Nephron progenitor cell (in vitro differentiated cells): ENCODE measurements around the gene RNF133.

ENCODE experiments used
- DNase-seq: peaks from one replicate; pipeline ENCODE4 v3.0.0; 2021
- H3K27ac Mint-ChIP-seq: 2 replicates; pipeline ENCODE4 v1.8.0; 2021; ENCODE audit warnings: mild to moderate bottlenecking, moderate library complexity, mixed read lengths
- H3K27me3 Mint-ChIP-seq: 2 replicates; pipeline ENCODE4 v1.8.0; 2021; ENCODE audit warnings: mild to moderate bottlenecking, low read depth, mixed read lengths; ENCODE audit not compliant: poor library complexity
- H3K36me3 Mint-ChIP-seq: 2 replicates; pipeline ENCODE4 v1.8.0; 2021; ENCODE audit warnings: low read depth, mixed read lengths
- H3K4me1 Mint-ChIP-seq: 2 replicates; pipeline ENCODE4 v1.8.0; 2021; ENCODE audit warnings: mixed read lengths
- H3K4me3 Mint-ChIP-seq: 2 replicates; pipeline ENCODE4 v1.8.0; 2021; ENCODE audit warnings: mild to moderate bottlenecking, moderate library complexity, mixed read lengths
- H3K9me3 Mint-ChIP-seq: 2 replicates; pipeline ENCODE4 v1.8.0; 2021; ENCODE audit warnings: mild to moderate bottlenecking, moderate library complexity, mixed read lengths
- TF ChIP-seq, protein P1 (sequence below): fragments of 200-600 bp; sonication (generic); IDR thresholded peaks from 2 replicates; pipeline ENCODE4 v1.5.0; 2021; ENCODE audit warnings: antibody characterized with exemption

The RNF133 gene

DNA sequence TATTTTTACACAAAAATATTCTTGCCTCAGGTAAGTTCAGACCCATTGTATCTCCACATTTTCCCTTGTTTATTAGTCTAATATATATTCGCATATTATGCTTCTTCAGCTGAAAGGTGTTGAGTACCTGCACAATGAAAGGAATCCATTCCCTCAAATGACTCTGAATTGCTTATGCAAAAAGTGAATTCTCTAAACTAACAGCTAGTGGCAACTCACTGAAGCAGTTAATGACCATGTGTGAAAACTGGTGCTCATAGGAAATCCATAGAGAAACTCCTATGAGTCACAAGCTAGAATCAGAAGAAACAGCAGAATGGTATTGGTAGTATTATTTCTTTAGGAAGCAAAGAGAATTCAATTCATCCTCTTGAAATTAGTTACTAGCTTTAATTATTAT, 37.3 kb upstream of the RNF133 start:
- no peaks in the 10 kb centered on the region for H3K27me3 Mint-ChIP-seq
- H3K4me1 Mint-ChIP-seq, result no peaks in the 10 kb centered on the region
- no peak overlapping the region for H3K4me3 Mint-ChIP-seq
- no peak for DNase-seq
- no peaks in the 10 kb centered on the region for H3K9me3 Mint-ChIP-seq
- TF ChIP-seq, protein P1, sequence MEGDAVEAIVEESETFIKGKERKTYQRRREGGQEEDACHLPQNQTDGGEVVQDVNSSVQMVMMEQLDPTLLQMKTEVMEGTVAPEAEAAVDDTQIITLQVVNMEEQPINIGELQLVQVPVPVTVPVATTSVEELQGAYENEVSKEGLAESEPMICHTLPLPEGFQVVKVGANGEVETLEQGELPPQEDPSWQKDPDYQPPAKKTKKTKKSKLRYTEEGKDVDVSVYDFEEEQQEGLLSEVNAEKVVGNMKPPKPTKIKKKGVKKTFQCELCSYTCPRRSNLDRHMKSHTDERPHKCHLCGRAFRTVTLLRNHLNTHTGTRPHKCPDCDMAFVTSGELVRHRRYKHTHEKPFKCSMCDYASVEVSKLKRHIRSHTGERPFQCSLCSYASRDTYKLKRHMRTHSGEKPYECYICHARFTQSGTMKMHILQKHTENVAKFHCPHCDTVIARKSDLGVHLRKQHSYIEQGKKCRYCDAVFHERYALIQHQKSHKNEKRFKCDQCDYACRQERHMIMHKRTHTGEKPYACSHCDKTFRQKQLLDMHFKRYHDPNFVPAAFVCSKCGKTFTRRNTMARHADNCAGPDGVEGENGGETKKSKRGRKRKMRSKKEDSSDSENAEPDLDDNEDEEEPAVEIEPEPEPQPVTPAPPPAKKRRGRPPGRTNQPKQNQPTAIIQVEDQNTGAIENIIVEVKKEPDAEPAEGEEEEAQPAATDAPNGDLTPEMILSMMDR, result no peak
- no peak overlapping the region for H3K27ac Mint-ChIP-seq
- H3K36me3 Mint-ChIP-seq, result no peaks in the 10 kb centered on the region

DNA sequence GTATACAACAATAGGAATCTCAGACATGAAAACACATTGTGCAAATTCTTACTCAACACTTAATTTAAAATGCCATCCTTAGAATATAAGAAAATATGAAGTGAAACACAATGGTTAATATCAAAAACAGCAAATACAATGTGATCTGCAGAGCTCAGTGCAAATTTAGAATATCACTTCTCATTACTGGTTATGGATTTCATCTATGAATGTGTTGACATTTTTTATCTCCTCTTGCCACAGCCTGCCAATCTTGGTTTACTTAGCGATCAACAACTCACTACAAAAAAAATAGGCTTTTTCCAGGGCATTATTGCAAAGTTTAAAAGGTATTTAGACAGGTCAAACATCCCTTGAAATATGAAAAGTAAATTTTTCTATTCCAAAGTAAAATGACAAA, 28.8 kb upstream of the RNF133 start:
- Mint-ChIP-seq H3K4me1 (no peaks in the 10 kb centered on the region), H3K9me3 (no peaks in the 10 kb centered on the region), H3K36me3 (no peaks in the 10 kb centered on the region), H3K27me3 (no peaks in the 10 kb centered on the region), H3K4me3 (no peak overlapping the region), H3K27ac (no peak overlapping the region)
- TF ChIP-seq, protein P1, result no peak
- no peak for DNase-seq

DNA sequence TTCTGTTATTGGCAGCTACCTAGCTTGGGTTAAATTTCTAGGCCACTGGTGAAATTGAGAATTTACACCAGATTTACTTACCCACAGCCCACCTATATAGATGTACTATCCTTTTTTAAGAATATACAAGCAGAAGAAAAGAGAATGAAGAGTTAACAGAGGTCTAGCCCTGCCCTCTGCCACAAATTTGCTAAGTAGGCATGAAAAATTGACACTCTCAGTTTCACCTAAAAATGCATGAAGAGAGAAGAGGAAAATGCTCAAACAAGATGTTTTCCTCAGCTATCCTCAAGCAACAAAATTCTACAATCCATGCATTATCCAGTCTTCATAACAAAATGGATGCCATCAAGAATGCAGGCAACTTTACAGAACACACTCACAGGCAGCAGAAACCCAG, 28.4 kb upstream of the RNF133 start:
- H3K27me3 Mint-ChIP-seq, result no peaks in the 10 kb centered on the region
- no peaks in the 10 kb centered on the region for H3K4me1 Mint-ChIP-seq
- no peaks in the 10 kb centered on the region for H3K9me3 Mint-ChIP-seq
- no peak overlapping the region for H3K27ac Mint-ChIP-seq
- TF ChIP-seq, protein P1, result no peak
- no peak for DNase-seq
- H3K36me3 Mint-ChIP-seq, result no peaks in the 10 kb centered on the region
- H3K4me3 Mint-ChIP-seq, result no peak overlapping the region

DNA sequence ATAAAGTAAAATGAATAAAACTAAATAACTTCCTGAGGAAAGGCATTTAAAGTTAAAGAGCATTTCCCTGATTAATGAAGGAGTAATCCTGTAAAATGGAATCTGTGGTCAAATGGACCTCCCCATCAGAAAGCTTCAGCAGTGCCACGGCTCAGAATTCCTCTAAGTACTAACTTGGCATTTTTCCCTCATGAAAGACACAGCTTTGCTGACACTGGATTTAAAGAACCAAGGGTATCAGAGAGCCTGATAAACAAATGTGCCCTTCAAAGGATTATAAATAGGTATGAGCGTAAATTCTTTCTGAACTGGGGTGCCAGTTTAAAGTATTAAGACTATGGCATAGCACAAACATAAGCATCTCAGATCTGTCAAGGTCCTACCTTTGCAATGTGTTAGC, 28.0 kb upstream of the RNF133 start:
- Mint-ChIP-seq H3K36me3 (no peaks in the 10 kb centered on the region), H3K27ac (no peak overlapping the region), H3K27me3 (no peaks in the 10 kb centered on the region), H3K4me3 (no peak overlapping the region), H3K9me3 (no peaks in the 10 kb centered on the region), H3K4me1 (no peaks in the 10 kb centered on the region)
- DNase-seq, result no peak
- TF ChIP-seq, protein P1, result no peak

DNA sequence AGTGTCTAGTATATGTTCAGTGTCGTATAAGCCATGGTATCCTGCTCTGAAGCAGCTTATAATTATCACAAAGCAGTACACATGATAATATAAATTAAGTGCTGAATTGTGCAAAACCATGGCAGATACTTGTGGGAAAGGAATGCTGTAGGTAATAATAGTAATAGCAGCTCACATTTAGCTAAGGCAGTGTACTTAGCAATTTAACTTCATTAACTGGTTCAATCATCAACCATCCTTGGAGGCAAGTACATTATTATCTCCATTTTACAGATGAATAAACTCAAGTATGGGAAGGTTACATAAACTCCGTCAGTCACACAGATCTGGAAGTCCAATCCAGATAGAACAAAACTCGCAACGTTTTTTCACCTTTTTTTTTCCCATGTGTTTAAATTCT, 25.4 kb upstream of the RNF133 start:
- Mint-ChIP-seq H3K36me3 (no peaks in the 10 kb centered on the region), H3K9me3 (no peaks in the 10 kb centered on the region), H3K4me1 (no peaks in the 10 kb centered on the region), H3K4me3 (no peak overlapping the region), H3K27ac (no peak overlapping the region), H3K27me3 (no peaks in the 10 kb centered on the region)
- TF ChIP-seq, protein P1, result no peak
- DNase-seq, result no peak

DNA sequence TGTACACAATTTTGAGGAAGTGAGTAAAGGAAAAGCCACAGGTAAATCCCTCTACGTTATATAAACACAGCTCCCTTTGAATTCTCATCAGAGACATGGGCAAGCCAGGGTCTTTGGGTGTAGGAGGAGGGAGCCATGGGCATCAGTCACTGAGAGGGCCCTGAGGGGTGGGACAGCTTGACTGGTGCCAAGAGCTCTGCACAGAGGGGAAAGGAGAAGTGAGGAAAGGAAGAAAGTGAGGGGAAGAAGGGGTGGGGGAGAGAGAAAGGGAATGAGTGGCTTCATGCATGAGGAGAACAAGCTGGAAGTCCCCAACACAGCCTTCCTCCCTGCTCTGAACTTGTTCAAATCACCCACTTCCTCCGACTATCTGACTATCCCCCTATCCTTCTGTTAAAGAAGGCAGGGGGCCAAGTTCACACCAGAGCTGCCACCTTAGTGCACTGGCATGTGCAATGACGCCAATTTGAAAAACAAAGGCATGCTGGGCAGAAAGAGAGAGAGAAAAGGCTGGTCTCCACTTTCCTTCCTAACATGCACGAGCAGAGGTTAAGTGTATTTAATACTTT, 20.2 kb upstream of the RNF133 start:
- no peaks in the 10 kb centered on the region for H3K36me3 Mint-ChIP-seq
- no peak overlapping the region for H3K27ac Mint-ChIP-seq
- no peaks in the 10 kb centered on the region for H3K27me3 Mint-ChIP-seq
- no peaks in the 10 kb centered on the region for H3K9me3 Mint-ChIP-seq
- no peaks in the 10 kb centered on the region for H3K4me1 Mint-ChIP-seq
- DNase-seq, result no peak
- TF ChIP-seq, protein P1, result no peak
- H3K4me3 Mint-ChIP-seq, result no peak overlapping the region
